SK-N-SH (cell line): ENCODE data around the gene PRX. TPM values are rescaled to one million over a fixed set of nuclear protein-coding genes. Genes with fewer than 3 reads are reported as not detected.

Source experiments
- CTCF ChIA-PET: fragments of 300-600, 350-600 bp; formaldehyde crosslinking; extraction: SDS; loops from one replicate; lab custom pipeline; 2021; lab: Yijun Ruan, JAX
- POLR2A ChIA-PET: fragments of 350-600 bp; sonication (Branson Sonifier 250); formaldehyde crosslinking; extraction: SDS; loops from one replicate; lab custom pipeline; 2020; ENCODE audit warnings: antibody characterized with exemption, inconsistent platforms; lab: Yijun Ruan, JAX
- DNase-seq: peaks from one replicate; pipeline ENCODE4 v3.0.0; 2012
- H2AFZ ChIP-seq: fragments of 200-600 bp; sonication (generic); 2 replicates; pipeline ENCODE4 v1.8.1; 2016; ENCODE audit warnings: antibody characterized with exemption, mild to moderate bottlenecking, low read depth
- H3F3A ChIP-seq: fragments of 200-600 bp; sonication (generic); replicated peaks from 2 replicates; pipeline ENCODE3; 2016; ENCODE audit warnings: antibody characterized with exemption, mild to moderate bottlenecking; ENCODE audit not compliant: insufficient read depth
- H3K27ac ChIP-seq, 2 experiments: fragments of 200-500 bp in 1 of 2; fragments of 200-600 bp in 1 of 2; sonication (Bioruptor generic) in 1 of 2; sonication (generic), shearing (Covaris generic) in 1 of 2; 2 replicates each; pipeline versions ENCODE4 v1.5.1 to v1.6.1; 2014 to 2016; ENCODE audit warnings: low read depth in 2 of 2, inconsistent platforms in 1 of 2, low read length in 1 of 2, mild to moderate bottlenecking in 1 of 2, mixed read lengths in 1 of 2
- H3K27me3 ChIP-seq: fragments of 200-600 bp; sonication (generic), shearing (Covaris generic); 2 replicates; pipeline ENCODE4 v1.6.1; 2016; ENCODE audit warnings: mixed run types; ENCODE audit not compliant: insufficient read depth
- H3K36me3 ChIP-seq, 2 experiments: fragments of 200-500 bp in 1 of 2; fragments of 200-600 bp in 1 of 2; sonication (Bioruptor generic) in 1 of 2; sonication (generic) in 1 of 2; replicated peaks in 1 of 2; 2 replicates each; pipeline versions ENCODE3 to v1.5.1; 2014 to 2016; ENCODE audit warnings: low read length in 1 of 2, mild to moderate bottlenecking in 1 of 2; ENCODE audit not compliant: insufficient read depth in 2 of 2, control insufficient read depth in 1 of 2
- H3K4me1 ChIP-seq, 2 experiments: fragments of 200-500 bp in 1 of 2; fragments of 200-600 bp in 1 of 2; sonication (Bioruptor generic) in 1 of 2; sonication (generic), shearing (Covaris generic) in 1 of 2; 2 replicates each; pipeline versions ENCODE4 v1.5.1 to v1.6.1; 2014 to 2016; ENCODE audit warnings: low read depth in 1 of 2, low read length in 1 of 2, mixed run types in 1 of 2; ENCODE audit not compliant: insufficient read depth in 2 of 2, control insufficient read depth in 1 of 2
- H3K4me2 ChIP-seq: fragments of 200-600 bp; sonication (generic), shearing (Covaris generic); 2 replicates; pipeline ENCODE4 v1.6.1; 2017; ENCODE audit warnings: mixed run types
- H3K4me3 ChIP-seq, 2 experiments: fragments of 200-500 bp in 1 of 2; fragments of 200-600 bp in 1 of 2; sonication (Bioruptor generic) in 1 of 2; sonication (generic), shearing (Covaris generic) in 1 of 2; 2 replicates each; pipeline versions ENCODE4 v1.5.1 to v1.8.1; 2014 to 2016; ENCODE audit warnings: low read depth in 2 of 2, inconsistent platforms in 1 of 2, low read length in 1 of 2, mild to moderate bottlenecking in 1 of 2, mixed read lengths in 1 of 2, moderate library complexity in 1 of 2
- H3K79me2 ChIP-seq: fragments of 200-600 bp; sonication (generic); 2 replicates; pipeline ENCODE4 v1.8.1; 2017; ENCODE audit warnings: mild to moderate bottlenecking; ENCODE audit not compliant: insufficient read depth
- H3K9ac ChIP-seq: fragments of 200-600 bp; sonication (generic); 2 replicates; pipeline ENCODE4 v1.6.1; 2017; ENCODE audit warnings: mixed run types
- H3K9me2 ChIP-seq: fragments of 200-600 bp; sonication (generic); 2 replicates; pipeline ENCODE4 v1.6.1; 2017; ENCODE audit warnings: mixed run types
- H3K9me3 ChIP-seq: fragments of 200-600 bp; sonication (generic); 2 replicates; pipeline ENCODE4 v1.6.1; 2017; ENCODE audit warnings: mixed run types, mild to moderate bottlenecking, moderate library complexity
- H4K20me1 ChIP-seq: fragments of 200-600 bp; sonication (generic); 2 replicates; pipeline ENCODE4 v1.6.1; 2017; ENCODE audit warnings: mild to moderate bottlenecking, mixed run types; ENCODE audit not compliant: insufficient read depth
- FOXJ3 ChIP-seq: sonication (generic); formaldehyde crosslinking; IDR thresholded peaks from 2 replicates; pipeline ENCODE4 v1.5.1; 2020; ENCODE audit warnings: mild to moderate bottlenecking, missing genetic modification reagents
- GABPA ChIP-seq: IDR thresholded peaks from 2 replicates; pipeline ENCODE4 v1.4.0; 2012; ENCODE audit warnings: low read depth, mild to moderate bottlenecking
- MXI1 ChIP-seq: IDR thresholded peaks from 2 replicates; pipeline ENCODE4 v1.6.1; 2012; ENCODE audit warnings: mild to moderate bottlenecking, low read depth, low read length, improper control_type of control experiment
- NFIC ChIP-seq: IDR thresholded peaks from 2 replicates; pipeline ENCODE4 v1.4.0; 2012; ENCODE audit warnings: borderline replicate concordance
- PBX3 ChIP-seq: IDR thresholded peaks from 2 replicates; pipeline ENCODE4; 2012
- POLR2AphosphoS5 ChIP-seq: IDR thresholded peaks from 2 replicates; pipeline ENCODE4 v1.6.1; 2012; ENCODE audit warnings: low read depth, low read length
- RAD21 ChIP-seq: IDR thresholded peaks from 2 replicates; pipeline ENCODE4 v1.6.1; 2012; ENCODE audit warnings: mild to moderate bottlenecking, low read length
- RCOR1 ChIP-seq: fragments of 150-350 bp; IDR thresholded peaks from 2 replicates; pipeline ENCODE4 v1.6.1; 2017; ENCODE audit warnings: antibody characterized with exemption, low read length
- REST ChIP-seq: IDR thresholded peaks from 2 replicates; pipeline ENCODE4 v1.6.1; 2012; ENCODE audit warnings: mild to moderate bottlenecking, low read depth, low read length, moderate library complexity
- RFX5 ChIP-seq: IDR thresholded peaks from 2 replicates; pipeline ENCODE4 v1.6.1; 2012; ENCODE audit warnings: mild to moderate bottlenecking, improper control_type of control experiment, low read length
- RXRA ChIP-seq: IDR thresholded peaks from 2 replicates; pipeline ENCODE4 v1.4.0; 2012; ENCODE audit warnings: low read depth, mild to moderate bottlenecking, borderline replicate concordance
- SIN3A ChIP-seq: IDR thresholded peaks from 2 replicates; pipeline ENCODE4 v1.6.1; 2012; ENCODE audit warnings: low read depth, mild to moderate bottlenecking, low read length, moderate library complexity, borderline replicate concordance
- TAF1 ChIP-seq: IDR thresholded peaks from 2 replicates; pipeline ENCODE4 v1.6.1; 2012; ENCODE audit warnings: low read depth, mild to moderate bottlenecking, low read length, moderate library complexity, borderline replicate concordance
- TCF12 ChIP-seq: IDR thresholded peaks from 2 replicates; pipeline ENCODE4 v1.4.0; 2012
- YY1 ChIP-seq: IDR thresholded peaks from 2 replicates; pipeline ENCODE4 v1.4.0; 2012; ENCODE audit warnings: low read depth, mild to moderate bottlenecking
- ZBTB33 ChIP-seq: IDR thresholded peaks from 2 replicates; pipeline ENCODE4 v1.4.0; 2012; ENCODE audit warnings: low read depth, borderline replicate concordance
- WGBS: methylation state at CpG from one replicate; pipeline ENCODE4 v1.1.6; 2017; ENCODE audit warnings: low lambda C conversion rate; 5-methylcytosine and 5-hydroxymethylcytosine counted together
- polyA plus RNA-seq, 3 experiments: library from polyadenylated mRNA; depleted of rRNA; stranded (reverse); fragments of >200 nt; gene quantifications; 2 replicates each; pipeline ENCODE4 v1.2.3, GENCODE V29; 2012
- TF ChIP-seq, protein P1 (sequence below): IDR thresholded peaks from 2 replicates; pipeline ENCODE4 v1.4.0; 2012; ENCODE audit warnings: low read depth, borderline replicate concordance
- TF ChIP-seq, protein P2 (sequence below): fragments of 150-350 bp; IDR thresholded peaks from 2 replicates; pipeline ENCODE4 v1.6.1; 2017; ENCODE audit warnings: antibody characterized with exemption, low read length, low read depth, borderline replicate concordance

The PRX gene
- polyA plus RNA-seq, 1 of the 3 experiments (the other 2 are of a cell fraction) = 2.2 TPM

GRCh38 chr19:40450664-40451063, 37.5 kb upstream of the PRX start:
- H3K27me3 ChIP-seq = no peaks in the 10 kb centered on the region
- ChIA-PET POLR2A (no interaction called here), CTCF (interaction anchor here (0.6 to 6.2 kb wide), 2 partner anchors 14 to 78 kb away, joined by 3 to 49 read pairs; no protein-coding TSS in a partner anchor)
- TF ChIP-seq RCOR1 (no peak), PBX3 (no peak), TCF12 (no peak), RAD21 (no peak), FOXJ3 (no peak), GABPA (no peak), POLR2AphosphoS5 (no peak), RFX5 (no peak), REST (no peak), YY1 (no peak), SIN3A (no peak), NFIC (no peak), RXRA (no peak), MXI1 (no peak), ZBTB33 (no peak), TAF1 (no peak)
- TF ChIP-seq, protein P1, sequence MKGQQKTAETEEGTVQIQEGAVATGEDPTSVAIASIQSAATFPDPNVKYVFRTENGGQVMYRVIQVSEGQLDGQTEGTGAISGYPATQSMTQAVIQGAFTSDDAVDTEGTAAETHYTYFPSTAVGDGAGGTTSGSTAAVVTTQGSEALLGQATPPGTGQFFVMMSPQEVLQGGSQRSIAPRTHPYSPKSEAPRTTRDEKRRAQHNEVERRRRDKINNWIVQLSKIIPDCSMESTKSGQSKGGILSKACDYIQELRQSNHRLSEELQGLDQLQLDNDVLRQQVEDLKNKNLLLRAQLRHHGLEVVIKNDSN = no peak
- TF ChIP-seq, protein P2, sequence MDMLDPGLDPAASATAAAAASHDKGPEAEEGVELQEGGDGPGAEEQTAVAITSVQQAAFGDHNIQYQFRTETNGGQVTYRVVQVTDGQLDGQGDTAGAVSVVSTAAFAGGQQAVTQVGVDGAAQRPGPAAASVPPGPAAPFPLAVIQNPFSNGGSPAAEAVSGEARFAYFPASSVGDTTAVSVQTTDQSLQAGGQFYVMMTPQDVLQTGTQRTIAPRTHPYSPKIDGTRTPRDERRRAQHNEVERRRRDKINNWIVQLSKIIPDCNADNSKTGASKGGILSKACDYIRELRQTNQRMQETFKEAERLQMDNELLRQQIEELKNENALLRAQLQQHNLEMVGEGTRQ = no peak
- H2AFZ ChIP-seq = no peak overlapping the region
- 94% methylated on average over 4 of the region's 4 CpGs for WGBS
- H3F3A ChIP-seq = no peaks in the 10 kb centered on the region
- no peak overlapping the region for H3K4me3 ChIP-seq
- no peak for DNase-seq
- no peaks in the 10 kb centered on the region for H4K20me1 ChIP-seq
- no peak overlapping the region for H3K4me2 ChIP-seq
- no peaks in the 10 kb centered on the region for H3K9me3 ChIP-seq
- H3K9ac ChIP-seq = no peak overlapping the region
- peaks cover 0 to 3% of the 10 kb centered on the region in 2 experiments for H3K36me3 ChIP-seq
- H3K79me2 ChIP-seq = no peaks in the 10 kb centered on the region
- no peak overlapping the region for H3K27ac ChIP-seq
- no peaks in the 10 kb centered on the region for H3K4me1 ChIP-seq
- no peaks in the 10 kb centered on the region for H3K9me2 ChIP-seq
